ENCODE data around the gene SKOR2. TPM values are rescaled to one million over a fixed set of nuclear protein-coding genes. Genes with fewer than 3 reads are reported as not detected.

SKOR2 gene
- total and polyA plus RNA-seq, 2 of the 13 experiments (the other 11 are each of a cell fraction or from before 2014, with no cell fraction given): not detected

GRCh38 chr18:47175898-47176575, 75.4 kb downstream of the SKOR2 start, which contains the start of gene IER3IP1 (continued):
- 0 out of 2 replicates have a peak, but pooled peaks have one; percentile 49 for TF ChIP-seq ZNF503 (CRISPR knock-in tag; IDR thresholded peaks at IDR 0.05)
- no peak for TF ChIP-seq ZNF205 (CRISPR knock-in tag; IDR thresholded peaks at IDR 0.05)
- no peak for TF ChIP-seq NFE2L2 (IDR thresholded peaks at IDR 0.05; ENCODE audit: low read length)
- TF ChIP-seq MED13 (CRISPR knock-in tag; IDR thresholded peaks at IDR 0.05): peak; percentile 40; the same call in 1 of the 2 replicates
- peak; percentile 49; the same call in 1 of the 2 replicates for TF ChIP-seq JUN (CRISPR knock-in tag; IDR thresholded peaks at IDR 0.05)
- TF ChIP-seq SCMH1 (CRISPR knock-in tag; IDR thresholded peaks at IDR 0.05; ENCODE audit: borderline replicate concordance): no peak
- TF ChIP-seq ZNF609 (CRISPR knock-in tag; IDR thresholded peaks at IDR 0.05; ENCODE audit: borderline replicate concordance): peak; percentile 53; the same call in 1 of the 2 replicates
- no peak for TF ChIP-seq NFRKB (IDR thresholded peaks at IDR 0.05)
- TF ChIP-seq ZHX1 (CRISPR knock-in tag; IDR thresholded peaks at IDR 0.05; ENCODE audit: low read depth): no peak
- peak; percentile 59; the same call in 1 of the 2 replicates for TF ChIP-seq HIVEP1 (CRISPR knock-in tag; IDR thresholded peaks at IDR 0.05)
- TF ChIP-seq NFAT5 (CRISPR knock-in tag; IDR thresholded peaks at IDR 0.05): no peak; the same call in 1 of the 2 replicates
- no peak for TF ChIP-seq DNMT1 (CRISPR knock-in tag; IDR thresholded peaks at IDR 0.05)

Measured in HepG2 (cell line).